ENCODE measurements around the gene RNASET2.
"Not testable (repeated sequence)": the region's sequence is repeated elsewhere in the genome, so short reads cannot be mapped to it uniquely, and the experiment has no call there.

Gene RNASET2

DNA sequence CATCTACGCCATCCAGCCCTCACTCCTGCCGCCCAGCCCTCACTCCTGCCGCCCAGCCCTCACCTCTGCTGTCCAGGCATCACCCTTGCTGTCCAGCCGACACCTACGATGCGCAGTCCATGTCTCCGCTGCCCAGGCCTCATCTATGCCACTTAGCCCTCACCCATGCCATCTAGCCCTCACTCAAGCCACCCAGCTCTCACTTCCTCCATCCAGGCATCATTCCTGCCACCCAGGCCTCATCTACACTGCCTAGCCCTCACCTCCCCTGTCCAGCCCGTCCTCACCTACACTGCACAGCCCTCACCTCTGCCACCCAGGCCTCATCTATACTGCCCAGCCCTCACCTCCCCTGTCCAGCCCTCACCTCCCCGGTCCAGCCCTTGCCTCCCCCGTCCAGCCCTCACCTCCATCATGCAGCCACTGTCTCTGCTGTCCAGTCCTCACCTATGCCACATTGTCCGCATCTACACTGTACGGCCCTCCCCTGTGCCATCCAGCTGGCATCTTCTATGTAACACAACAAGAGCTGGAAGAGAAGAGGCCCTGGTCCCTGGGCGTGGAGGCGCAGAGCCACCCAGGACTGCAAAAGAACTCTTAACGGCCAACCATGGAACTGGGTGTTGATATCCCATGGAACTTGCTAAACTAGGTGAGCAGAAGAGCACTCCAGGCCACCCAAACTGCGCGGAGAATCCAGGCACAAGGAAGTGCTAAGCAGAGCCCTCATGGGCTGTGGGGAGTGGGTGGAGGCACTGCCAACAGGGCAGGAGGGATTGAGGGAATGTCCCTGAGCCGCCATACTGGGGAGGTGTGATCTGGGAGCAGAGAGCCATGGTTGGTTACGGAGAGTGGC lies 31.0 kb downstream of the RNASET2 start:
- no peak for DNase-seq

DNA sequence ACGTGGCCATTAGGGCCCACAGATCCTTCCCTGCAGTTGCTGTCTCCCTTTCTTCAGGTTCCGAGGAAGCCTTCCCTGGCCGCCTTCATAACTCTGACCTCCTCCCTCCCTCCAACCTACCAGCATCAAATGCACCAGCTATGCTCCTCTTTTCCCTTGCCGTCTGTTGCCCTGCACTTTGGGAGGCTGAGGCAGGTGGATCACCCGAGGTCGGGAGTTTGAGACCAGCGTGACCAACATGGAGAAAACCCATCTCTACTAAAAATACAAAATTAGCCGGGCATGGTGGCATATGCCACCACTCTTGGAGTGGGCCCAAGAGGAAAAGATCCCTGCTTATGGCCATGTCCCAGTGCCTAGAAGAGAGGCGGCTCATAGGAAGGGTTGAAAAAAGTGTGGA lies 31.8 kb downstream of the RNASET2 start:
- no peak for DNase-seq

DNA sequence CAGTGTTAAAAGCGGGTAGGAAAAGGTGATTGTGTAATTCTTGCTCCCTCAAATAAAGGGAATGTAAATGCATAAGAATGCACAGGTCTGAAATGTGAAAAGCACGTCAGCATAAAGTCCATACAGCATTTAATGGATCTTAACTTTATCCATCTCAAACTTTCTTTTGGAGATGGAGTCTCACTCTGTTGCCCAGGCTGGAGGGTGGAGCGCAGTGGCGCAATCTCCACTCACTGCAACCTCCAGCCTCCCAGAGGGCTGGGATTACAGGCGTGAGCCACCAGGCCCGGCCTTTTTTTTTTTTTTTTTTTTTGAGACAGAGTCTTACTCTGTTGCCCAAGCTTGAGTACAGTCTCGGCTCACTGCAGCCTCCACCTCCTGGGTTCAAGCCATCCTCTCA lies 33.4 kb downstream of the RNASET2 start:
- no peak for DNase-seq

GRCh38 chr6:166921570-166921969 lies 34.8 kb downstream of the RNASET2 start:
- no peak for DNase-seq

GRCh38 chr6:166916824-166917223 lies 39.5 kb downstream of the RNASET2 start:
- DNase-seq: no peak

DNA sequence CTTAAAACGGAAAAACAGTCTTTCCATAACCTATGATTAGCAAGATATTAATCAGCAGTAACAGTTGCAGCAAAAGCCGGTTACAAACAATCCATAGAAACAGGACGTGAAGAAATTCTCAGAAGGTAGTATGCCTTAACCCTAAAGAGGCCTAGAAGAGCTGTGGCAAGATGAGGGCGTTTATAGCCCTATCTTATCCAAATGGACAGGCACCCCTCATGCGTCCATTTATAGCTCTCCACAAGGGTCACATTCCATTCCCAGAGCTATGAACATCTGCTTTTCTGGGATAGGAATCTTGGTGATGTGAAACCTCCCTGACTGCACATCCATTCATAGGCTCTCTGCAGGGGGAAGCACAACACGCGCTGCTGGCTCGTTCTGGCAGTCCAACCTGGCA lies 40.9 kb downstream of the RNASET2 start:
- not testable (repeated sequence) for DNase-seq

DNA sequence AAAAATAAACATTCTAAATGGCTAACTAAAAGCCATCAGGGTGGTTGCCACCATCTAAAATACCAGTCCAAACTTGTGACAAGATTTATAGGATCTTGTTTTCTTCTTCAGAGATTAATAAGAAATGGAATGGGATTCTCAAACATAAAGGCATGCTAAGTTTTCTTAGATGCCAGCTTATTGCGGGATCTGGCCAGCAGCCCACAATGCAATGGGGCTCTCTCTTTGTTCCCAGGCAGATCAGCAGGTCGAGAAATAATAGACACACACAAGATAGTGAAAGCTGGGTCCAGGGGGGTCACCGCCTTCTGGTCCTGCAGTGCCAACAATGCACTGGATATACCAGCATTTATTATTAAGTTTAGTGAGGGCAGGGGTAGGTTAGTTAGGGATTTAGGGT lies 41.4 kb downstream of the RNASET2 start:
- DNase-seq: not testable (repeated sequence)

GRCh38 chr6:166911248-166911677 lies 45.1 kb downstream of the RNASET2 start:
- no peak for DNase-seq

- no peak for DNase-seq
Observed at GRCh38 chr6:166910601-166911000, 45.7 kb downstream of the RNASET2 start.

- no peak for DNase-seq
Observed at GRCh38 chr6:166908811-166909210, 47.5 kb downstream of the RNASET2 start.

- no peak for DNase-seq
Observed at GRCh38 chr6:166907871-166908806, 48.2 kb downstream of the RNASET2 start.

DNA sequence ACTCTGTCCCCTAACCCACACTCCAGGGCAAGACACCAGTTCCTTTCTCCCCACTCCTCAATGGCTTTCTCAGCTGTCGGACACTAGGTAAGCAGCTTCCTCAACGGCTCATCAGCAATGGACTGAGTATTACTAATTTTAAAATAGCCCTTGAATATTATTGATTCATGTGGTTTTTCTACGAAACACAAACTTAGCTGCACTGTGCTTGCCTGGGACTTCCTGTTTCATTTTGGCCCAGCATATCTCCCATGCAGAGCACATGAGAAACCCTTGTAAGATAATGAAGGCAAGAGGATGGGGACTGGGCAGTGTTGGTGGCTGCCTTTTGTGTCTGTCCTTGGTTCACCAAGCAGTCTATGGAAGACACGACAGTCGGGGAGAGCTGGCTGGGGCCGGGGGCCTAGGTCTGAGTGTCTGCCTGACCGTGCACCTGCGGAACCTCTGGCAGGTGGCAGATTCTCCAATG lies 48.9 kb downstream of the RNASET2 start:
- DNase-seq: no peak

DNA sequence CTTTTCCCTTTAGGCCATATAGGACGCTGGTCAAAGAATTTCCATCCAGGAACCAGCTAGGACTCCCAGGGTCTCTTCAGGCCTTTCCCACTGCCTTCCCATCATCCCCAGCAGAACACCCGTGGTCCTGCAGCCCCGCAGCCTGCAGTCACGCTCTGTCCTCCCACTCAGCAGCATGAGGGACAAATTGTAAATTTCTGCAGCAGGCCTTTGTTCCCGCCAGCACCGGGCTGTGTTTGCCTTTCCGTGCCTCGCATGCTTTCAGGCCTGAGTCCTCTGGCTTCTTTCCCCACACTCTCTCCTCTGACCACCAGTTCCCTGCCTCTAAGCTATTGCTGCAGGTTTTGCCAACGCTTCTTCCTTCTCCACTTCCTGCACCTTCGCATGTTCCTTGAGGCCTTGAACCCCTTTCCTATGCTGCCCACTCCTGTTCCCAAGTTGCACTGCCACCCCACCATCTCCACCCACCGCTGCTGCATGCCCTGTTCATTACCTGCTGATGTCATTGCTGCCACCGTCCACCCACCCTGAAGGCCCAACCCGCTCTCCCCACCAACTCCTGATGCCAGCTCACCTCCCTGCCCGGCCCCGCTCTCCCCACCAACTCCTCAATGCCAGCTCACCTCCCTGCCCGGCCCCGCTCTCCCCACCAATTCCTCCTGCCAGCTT lies 49.8 kb downstream of the RNASET2 start:
- DNase-seq: no peak

- no peak for DNase-seq
Observed at GRCh38 chr6:166905505-166906134, 50.7 kb downstream of the RNASET2 start.

DNA sequence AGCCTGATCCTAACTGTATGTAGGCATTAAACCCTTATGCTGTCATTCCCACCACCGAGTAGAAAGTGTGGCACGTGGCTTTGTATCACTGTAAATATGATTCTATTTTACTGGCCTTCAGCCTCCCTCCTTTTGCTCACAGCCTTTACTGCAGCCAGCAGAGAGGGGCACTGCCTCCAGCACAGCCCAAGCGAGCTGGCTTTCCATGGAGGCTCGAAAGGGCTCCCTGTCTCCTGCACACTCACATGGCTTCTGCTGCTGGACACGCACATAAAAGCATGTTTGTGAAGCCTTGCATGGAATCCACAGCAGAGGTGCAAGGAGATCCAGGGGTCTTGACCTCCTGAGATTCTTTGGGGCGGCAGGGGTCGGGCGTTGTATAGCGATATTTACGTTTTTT lies 51.3 kb downstream of the RNASET2 start:
- DNase-seq: no peak

DNA sequence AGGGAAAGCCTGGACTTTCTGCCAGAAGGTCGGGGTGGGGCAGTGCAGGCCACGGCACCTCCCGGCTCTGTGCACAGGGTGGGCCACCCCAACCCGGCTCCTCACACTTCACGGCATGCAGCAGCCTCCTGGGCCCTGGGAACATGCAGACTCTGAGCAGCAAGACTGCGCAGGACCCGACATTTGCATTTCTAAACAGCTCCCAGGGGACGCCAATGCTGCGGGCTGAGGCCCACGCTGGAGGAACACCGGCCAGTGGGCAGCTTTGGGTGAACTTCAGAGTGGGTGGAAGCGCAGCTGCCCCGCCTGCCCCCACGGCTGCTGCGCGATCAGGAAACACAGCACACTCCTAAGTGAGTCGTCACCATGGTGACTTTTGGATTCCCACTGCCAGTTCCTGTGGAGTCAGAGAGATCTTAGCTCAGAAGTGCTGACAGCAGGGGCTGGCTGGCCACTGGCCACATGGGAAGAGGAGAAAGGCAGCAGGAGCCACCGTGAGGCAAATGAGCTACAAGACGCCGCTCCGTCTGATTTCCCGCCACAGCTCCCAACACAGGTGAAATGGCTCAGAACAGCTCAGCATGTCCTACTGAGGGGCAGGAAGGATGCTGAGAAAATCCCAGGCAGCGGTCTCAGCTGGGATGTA lies 52.1 kb downstream of the RNASET2 start:
- DNase-seq: peak; percentile 2

GRCh38 chr6:166903500-166903899 lies 52.9 kb downstream of the RNASET2 start:
- no peak for DNase-seq

GRCh38 chr6:166903027-166903426 lies 53.3 kb downstream of the RNASET2 start:
- DNase-seq: no peak

DNA sequence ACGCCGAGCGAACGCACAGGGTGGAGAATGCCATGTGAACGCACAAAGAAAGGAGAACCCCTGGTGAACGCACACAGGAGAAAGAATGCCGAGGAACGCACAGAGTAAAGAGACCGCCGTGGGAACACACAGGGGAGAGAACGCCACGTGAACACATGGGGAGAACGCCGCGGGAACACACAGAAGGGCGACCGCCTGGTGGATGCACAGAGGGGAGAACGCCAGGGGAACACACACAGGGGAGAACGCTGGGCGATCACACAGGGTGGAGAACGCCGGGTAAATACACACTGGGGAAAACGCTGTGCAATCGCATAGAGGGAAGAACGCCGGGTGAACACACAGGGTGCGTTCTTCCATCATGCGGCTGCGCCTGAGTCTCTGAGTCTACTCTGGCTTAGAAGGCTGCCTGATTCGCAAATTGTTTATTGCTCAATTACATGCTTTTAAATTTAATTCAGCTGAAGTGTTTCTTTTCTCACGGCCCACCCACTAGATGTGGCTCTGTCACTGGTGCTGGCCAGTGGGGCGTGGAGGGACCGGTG lies 54.1 kb downstream of the RNASET2 start:
- no peak for DNase-seq

DNA sequence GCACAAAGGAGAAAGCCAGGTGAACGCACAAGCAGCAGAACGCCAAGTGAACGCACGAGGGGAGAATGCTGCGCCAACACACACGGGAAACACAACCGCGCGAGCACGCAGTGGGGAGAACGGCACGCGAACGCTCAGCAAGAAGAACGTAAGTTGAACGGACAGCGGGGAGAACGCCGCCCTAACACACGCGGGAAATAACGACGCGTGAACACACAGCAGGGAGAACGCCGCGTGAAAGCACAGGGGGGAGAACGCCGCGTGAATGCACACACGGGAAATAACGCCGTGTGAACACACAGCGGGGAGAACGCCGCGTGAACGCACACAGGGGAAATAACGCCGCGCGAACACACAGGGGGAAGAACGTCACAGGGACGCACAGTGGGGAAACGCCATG lies 54.7 kb downstream of the RNASET2 start:
- no peak for DNase-seq

- DNase-seq: no peak
Observed at GRCh38 chr6:166900956-166901607, 55.3 kb downstream of the RNASET2 start.
